ENCODE measurements around the gene SPATA13.

Gene SPATA13

GRCh38 chr13:24161010-24161775 lies 673 bp downstream of the SPATA13 start:
- no peak for TF ChIP-seq CTCF (IDR thresholded peaks at IDR 0.05; ENCODE audit: insufficient read depth, low read length, missing control alignments)
- H3K4me3 ChIP-seq (ENCODE audit: low read depth, low read length) = peak overlapping the region; percentile 81
- CTCF ChIA-PET = interaction anchor here (0.5 to 2.0 kb wide), 9 partner anchors 9 to 200 kb away, joined by 3 to 9 read pairs (median 3); no protein-coding TSS in a partner anchor
- POLR2A ChIA-PET = interaction anchor here (1.0 kb wide), 1 partner anchor 9 kb away, joined by 4 read pairs; no protein-coding TSS in a partner anchor
- DNase-seq (ENCODE audit: low read depth, low spot score) = no peak

- DNase-seq (ENCODE audit: low read depth, low spot score) = no peak
- TF ChIP-seq CTCF (IDR thresholded peaks at IDR 0.05; ENCODE audit: insufficient read depth, low read length, missing control alignments) = no peak
- ChIA-PET POLR2A (no interaction called here), CTCF (interaction anchor here (1.0 to 2.0 kb wide), 5 partner anchors 12 to 80 kb away, joined by 3 to 9 read pairs (median 3); no protein-coding TSS in a partner anchor)
- H3K4me3 ChIP-seq (ENCODE audit: low read depth, low read length) = peak overlapping the region; percentile 81
Measured at GRCh38 chr13:24161980-24162525, 1.5 kb downstream of the SPATA13 start.

- POLR2A ChIA-PET = no interaction called here
- no peak for DNase-seq (ENCODE audit: low read depth, low spot score)
- CTCF ChIA-PET = no interaction called here
- no peak overlapping the region for H3K4me3 ChIP-seq (ENCODE audit: low read depth, low read length)
- TF ChIP-seq CTCF (IDR thresholded peaks at IDR 0.05; ENCODE audit: insufficient read depth, low read length, missing control alignments) = no peak
Measured at GRCh38 chr13:24162604-24163003, 2.1 kb downstream of the SPATA13 start.

GRCh38 chr13:24165746-24166145 lies 5.2 kb downstream of the SPATA13 start:
- ChIA-PET POLR2A (no interaction called here), CTCF (no interaction called here)
- peak; percentile 59 for DNase-seq (ENCODE audit: low read depth, low spot score)
- no peak overlapping the region for H3K4me3 ChIP-seq (ENCODE audit: low read depth, low read length)
- no peak for TF ChIP-seq CTCF (IDR thresholded peaks at IDR 0.05; ENCODE audit: insufficient read depth, low read length, missing control alignments)

GRCh38 chr13:24166561-24166960 lies 6.0 kb downstream of the SPATA13 start:
- ChIA-PET CTCF (interaction anchor here (0.8 to 1.1 kb wide), 2 partner anchors 9 to 159 kb away, joined by 3 to 4 read pairs; no protein-coding TSS in a partner anchor), POLR2A (no interaction called here)
- no peak for TF ChIP-seq CTCF (IDR thresholded peaks at IDR 0.05; ENCODE audit: insufficient read depth, low read length, missing control alignments)
- H3K4me3 ChIP-seq (ENCODE audit: low read depth, low read length) = no peak overlapping the region
- no peak for DNase-seq (ENCODE audit: low read depth, low spot score)

- no peak overlapping the region for H3K4me3 ChIP-seq (ENCODE audit: low read depth, low read length)
- ChIA-PET POLR2A (no interaction called here), CTCF (interaction anchor here (0.7 to 1.3 kb wide), 3 partner anchors 8 to 63 kb away, joined by 3 to 4 read pairs (median 3); no protein-coding TSS in a partner anchor)
- TF ChIP-seq CTCF (IDR thresholded peaks at IDR 0.05; ENCODE audit: insufficient read depth, low read length, missing control alignments) = no peak
- DNase-seq (ENCODE audit: low read depth, low spot score) = no peak
Measured at GRCh38 chr13:24167666-24168391, 7.3 kb downstream of the SPATA13 start.

All from AG04449 (cell line).